Keratinocyte (primary cell): ENCODE results near the gene NDUFB8.

Experiments used
- EZH2 ChIP-seq: IDR thresholded peaks from one replicate; pipeline ENCODE4 v1.6.1; 2012; ENCODE audit warnings: inconsistent platforms, mild to moderate bottlenecking, low read length, moderate library complexity
- TF ChIP-seq, protein P1 (sequence below), 3 experiments: IDR thresholded peaks in 1 of 3; conservative IDR thresholded peaks in 1 of 3; optimal IDR thresholded peaks in 1 of 3; 2 replicates in 2 of 3; 3 replicates in 1 of 3; pipeline versions ENCODE3 to v1.5.1; 2011; ENCODE audit warnings: low read length in 3 of 3, mild to moderate bottlenecking in 3 of 3, moderate library complexity in 2 of 3, control low read depth in 1 of 3, inconsistent platforms in 1 of 3; ENCODE audit not compliant: insufficient read depth in 2 of 3; ENCODE audit errors: extremely low read depth in 1 of 3

DNA sequence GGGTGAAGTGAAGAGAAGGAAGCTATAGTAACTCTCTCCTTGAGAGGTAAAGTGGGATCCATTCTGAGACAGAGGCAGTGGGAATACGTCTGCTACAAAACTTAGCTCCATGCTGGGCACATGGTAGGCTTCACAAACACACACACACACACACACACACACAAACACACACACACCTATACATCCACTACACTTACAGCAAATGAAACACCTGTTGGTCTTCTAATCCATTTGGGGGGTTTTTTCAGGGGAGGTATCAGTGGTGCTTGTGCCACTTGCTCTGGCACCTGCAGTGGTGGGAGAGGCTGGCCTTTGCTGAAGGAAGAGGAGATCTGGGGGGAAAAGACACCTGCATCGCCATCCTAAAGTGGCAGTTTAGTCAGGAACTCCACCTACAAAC, 24.5 kb downstream of the NDUFB8 start:
- TF ChIP-seq, protein P1, sequence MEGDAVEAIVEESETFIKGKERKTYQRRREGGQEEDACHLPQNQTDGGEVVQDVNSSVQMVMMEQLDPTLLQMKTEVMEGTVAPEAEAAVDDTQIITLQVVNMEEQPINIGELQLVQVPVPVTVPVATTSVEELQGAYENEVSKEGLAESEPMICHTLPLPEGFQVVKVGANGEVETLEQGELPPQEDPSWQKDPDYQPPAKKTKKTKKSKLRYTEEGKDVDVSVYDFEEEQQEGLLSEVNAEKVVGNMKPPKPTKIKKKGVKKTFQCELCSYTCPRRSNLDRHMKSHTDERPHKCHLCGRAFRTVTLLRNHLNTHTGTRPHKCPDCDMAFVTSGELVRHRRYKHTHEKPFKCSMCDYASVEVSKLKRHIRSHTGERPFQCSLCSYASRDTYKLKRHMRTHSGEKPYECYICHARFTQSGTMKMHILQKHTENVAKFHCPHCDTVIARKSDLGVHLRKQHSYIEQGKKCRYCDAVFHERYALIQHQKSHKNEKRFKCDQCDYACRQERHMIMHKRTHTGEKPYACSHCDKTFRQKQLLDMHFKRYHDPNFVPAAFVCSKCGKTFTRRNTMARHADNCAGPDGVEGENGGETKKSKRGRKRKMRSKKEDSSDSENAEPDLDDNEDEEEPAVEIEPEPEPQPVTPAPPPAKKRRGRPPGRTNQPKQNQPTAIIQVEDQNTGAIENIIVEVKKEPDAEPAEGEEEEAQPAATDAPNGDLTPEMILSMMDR (optimal IDR thresholded peaks at IDR 0.05 in 1 of 3, IDR thresholded peaks at IDR 0.05 in 1 of 3, conservative IDR thresholded peaks at IDR 0.05 in 1 of 3; ENCODE audit: extremely low read depth in 1 of 3, insufficient read depth in 2 of 3, low read length in 3 of 3), result no peak
- TF ChIP-seq EZH2, result no peak
